GM18861 (cell line): ENCODE data around the gene CAMK1D.

ENCODE experiments used
- ATAC-seq: cut with Tn5 transposase; IDR thresholded peaks from one replicate; pipeline ENCODE4 v1.9.1; 2021; ENCODE audit not compliant: unreplicated experiment

CAMK1D gene

GRCh38 chr10:12589291-12589690 is 239.9 kb downstream of the CAMK1D start:
- ATAC-seq, result no peak

GRCh38 chr10:12589791-12590190 is 240.4 kb downstream of the CAMK1D start:
- ATAC-seq, result no peak

- no peak for ATAC-seq
Measured at GRCh38 chr10:12590675-12591659, 241.6 kb downstream of the CAMK1D start.

- ATAC-seq, result no peak
Measured at GRCh38 chr10:12592967-12593366, 243.6 kb downstream of the CAMK1D start.

GRCh38 chr10:12594448-12594944 is 245.1 kb downstream of the CAMK1D start:
- no peak for ATAC-seq

- ATAC-seq, result no peak
Measured at GRCh38 chr10:12595936-12596576, 246.7 kb downstream of the CAMK1D start.

- ATAC-seq, result no peak
Measured at GRCh38 chr10:12597176-12597575, 247.8 kb downstream of the CAMK1D start.

- no peak for ATAC-seq
Measured at GRCh38 chr10:12597788-12598765, 248.7 kb downstream of the CAMK1D start.

- ATAC-seq, result no peak
Measured at GRCh38 chr10:12600652-12601051, 251.3 kb downstream of the CAMK1D start.

GRCh38 chr10:12602521-12602920 is 253.2 kb downstream of the CAMK1D start:
- no peak for ATAC-seq

- no peak for ATAC-seq
Measured at GRCh38 chr10:12603766-12604470, 254.6 kb downstream of the CAMK1D start.

GRCh38 chr10:12605580-12606405 is 256.4 kb downstream of the CAMK1D start:
- peak; percentile 55 for ATAC-seq

GRCh38 chr10:12606461-12606860 is 257.1 kb downstream of the CAMK1D start:
- ATAC-seq, result no peak

- ATAC-seq, result no peak
Measured at GRCh38 chr10:12608761-12609160, 259.4 kb downstream of the CAMK1D start.

GRCh38 chr10:12609435-12609834 is 260.1 kb downstream of the CAMK1D start:
- ATAC-seq, result no peak

- no peak for ATAC-seq
Measured at GRCh38 chr10:12613136-12613535, 263.8 kb downstream of the CAMK1D start.

- no peak for ATAC-seq
Measured at GRCh38 chr10:12614177-12614995, 265.0 kb downstream of the CAMK1D start.
